Right lobe of liver (tissue), 4 donors: ENCODE data around the gene EHBP1L1.

Experiments
- POLR2A ChIP-seq: fragments of 450-650 bp; IDR thresholded peaks from one replicate; pipeline ENCODE4 v1.6.1; 2017; ENCODE audit warnings: antibody characterized with exemption, mild to moderate bottlenecking
- TF ChIP-seq, protein P1 (sequence below), 4 donors: fragments of 200-600 bp in 3 of 4; fragments of 450-650 bp in 1 of 4; IDR thresholded peaks; one replicate each; pipeline versions ENCODE4 v1.5.1 to v1.8.0; 2016 to 2022; ENCODE audit warnings: antibody characterized with exemption in 4 of 4, mild to moderate bottlenecking in 2 of 4
- donor health status: DM: no; HTN: no; CAD: no.
- donor health status: DM: no; HTN: no; CAD: no.
- donor health status: DM: no; HTN: yes; CAD: no.

- TF ChIP-seq, protein P1, sequence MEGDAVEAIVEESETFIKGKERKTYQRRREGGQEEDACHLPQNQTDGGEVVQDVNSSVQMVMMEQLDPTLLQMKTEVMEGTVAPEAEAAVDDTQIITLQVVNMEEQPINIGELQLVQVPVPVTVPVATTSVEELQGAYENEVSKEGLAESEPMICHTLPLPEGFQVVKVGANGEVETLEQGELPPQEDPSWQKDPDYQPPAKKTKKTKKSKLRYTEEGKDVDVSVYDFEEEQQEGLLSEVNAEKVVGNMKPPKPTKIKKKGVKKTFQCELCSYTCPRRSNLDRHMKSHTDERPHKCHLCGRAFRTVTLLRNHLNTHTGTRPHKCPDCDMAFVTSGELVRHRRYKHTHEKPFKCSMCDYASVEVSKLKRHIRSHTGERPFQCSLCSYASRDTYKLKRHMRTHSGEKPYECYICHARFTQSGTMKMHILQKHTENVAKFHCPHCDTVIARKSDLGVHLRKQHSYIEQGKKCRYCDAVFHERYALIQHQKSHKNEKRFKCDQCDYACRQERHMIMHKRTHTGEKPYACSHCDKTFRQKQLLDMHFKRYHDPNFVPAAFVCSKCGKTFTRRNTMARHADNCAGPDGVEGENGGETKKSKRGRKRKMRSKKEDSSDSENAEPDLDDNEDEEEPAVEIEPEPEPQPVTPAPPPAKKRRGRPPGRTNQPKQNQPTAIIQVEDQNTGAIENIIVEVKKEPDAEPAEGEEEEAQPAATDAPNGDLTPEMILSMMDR (IDR thresholded peaks at IDR 0.05), result no peak
- TF ChIP-seq POLR2A, result no peak
These were observed 37.5 kb downstream of the EHBP1L1 start for GRCh38 chr11:65613091-65613928.
